ENCODE measurements around the gene FRMD4A. TPM values are rescaled to one million over a fixed set of nuclear protein-coding genes. Genes with fewer than 3 reads are reported as not detected.

FRMD4A gene
- total RNA-seq, 1 donor from 2014 or later: 0.64 TPM

DNA sequence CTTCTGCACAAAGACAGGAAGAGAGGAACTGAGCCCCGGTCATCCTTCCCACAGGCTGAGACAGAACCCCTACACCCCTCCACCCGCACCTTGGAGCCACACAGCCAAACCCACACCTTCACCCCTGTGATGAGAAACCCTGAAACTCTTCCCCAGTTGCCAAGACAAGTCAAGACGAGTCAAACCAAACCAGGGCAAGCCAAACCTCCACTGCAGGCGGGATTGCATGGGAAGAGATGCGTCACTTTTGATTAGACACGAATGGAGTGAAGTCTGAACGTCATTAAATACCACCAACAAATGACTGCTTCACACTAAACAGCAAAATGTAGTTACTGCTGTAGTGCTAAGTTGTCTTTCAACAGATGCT is 670.2 kb downstream of the FRMD4A start:
- DNase-seq (no peak), ATAC-seq (ENCODE audit: low read depth) (no peak)
- H3K4me3 Mint-ChIP-seq: no peak overlapping the region
- TF ChIP-seq, protein P1, sequence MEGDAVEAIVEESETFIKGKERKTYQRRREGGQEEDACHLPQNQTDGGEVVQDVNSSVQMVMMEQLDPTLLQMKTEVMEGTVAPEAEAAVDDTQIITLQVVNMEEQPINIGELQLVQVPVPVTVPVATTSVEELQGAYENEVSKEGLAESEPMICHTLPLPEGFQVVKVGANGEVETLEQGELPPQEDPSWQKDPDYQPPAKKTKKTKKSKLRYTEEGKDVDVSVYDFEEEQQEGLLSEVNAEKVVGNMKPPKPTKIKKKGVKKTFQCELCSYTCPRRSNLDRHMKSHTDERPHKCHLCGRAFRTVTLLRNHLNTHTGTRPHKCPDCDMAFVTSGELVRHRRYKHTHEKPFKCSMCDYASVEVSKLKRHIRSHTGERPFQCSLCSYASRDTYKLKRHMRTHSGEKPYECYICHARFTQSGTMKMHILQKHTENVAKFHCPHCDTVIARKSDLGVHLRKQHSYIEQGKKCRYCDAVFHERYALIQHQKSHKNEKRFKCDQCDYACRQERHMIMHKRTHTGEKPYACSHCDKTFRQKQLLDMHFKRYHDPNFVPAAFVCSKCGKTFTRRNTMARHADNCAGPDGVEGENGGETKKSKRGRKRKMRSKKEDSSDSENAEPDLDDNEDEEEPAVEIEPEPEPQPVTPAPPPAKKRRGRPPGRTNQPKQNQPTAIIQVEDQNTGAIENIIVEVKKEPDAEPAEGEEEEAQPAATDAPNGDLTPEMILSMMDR (IDR thresholded peaks at IDR 0.05): no peak
- H3K36me3 Mint-ChIP-seq (ENCODE audit: low read depth): no peaks in the 10 kb centered on the region
- H3K9me3 Mint-ChIP-seq: no peaks in the 10 kb centered on the region
- H3K27ac Mint-ChIP-seq: no peak overlapping the region
- ChIA-PET POLR2A (no interaction called here), CTCF (interaction anchor here (2.3 kb wide), 1 partner anchor 116 kb away, joined by 12 read pairs; no protein-coding TSS in a partner anchor)
- H3K4me1 Mint-ChIP-seq: peaks cover 11% of the 10 kb centered on the region
- H3K27me3 Mint-ChIP-seq: no peaks in the 10 kb centered on the region
- intact Hi-C loops (cut with micrococcal nuclease): loop anchor here (1.0 to 5.0 kb wide), 4 partner anchors 52 to 527 kb away; no protein-coding TSS in a partner anchor

GRCh38 chr10:13659887-13660550 is 670.7 kb downstream of the FRMD4A start:
- peak; percentile 75 for ATAC-seq (ENCODE audit: low read depth)
- Mint-ChIP-seq H3K9me3 (no peaks in the 10 kb centered on the region), H3K27me3 (no peaks in the 10 kb centered on the region), H3K27ac (no peak overlapping the region), H3K4me1 (peaks cover 11% of the 10 kb centered on the region), H3K36me3 (ENCODE audit: low read depth) (no peaks in the 10 kb centered on the region), H3K4me3 (no peak overlapping the region)
- peak; percentile 63 for DNase-seq
- ChIA-PET POLR2A (no interaction called here), CTCF (interaction anchor here (0.7 to 1.7 kb wide), 9 partner anchors 9 to 525 kb away, joined by 3 to 22 read pairs (median 4); no protein-coding TSS in a partner anchor)
- TF ChIP-seq, protein P1 (IDR thresholded peaks at IDR 0.05): peak; percentile 83
- intact Hi-C loops (cut with micrococcal nuclease): loop anchor here (1.0 to 5.0 kb wide), 4 partner anchors 53 to 527 kb away; no protein-coding TSS in a partner anchor

DNA sequence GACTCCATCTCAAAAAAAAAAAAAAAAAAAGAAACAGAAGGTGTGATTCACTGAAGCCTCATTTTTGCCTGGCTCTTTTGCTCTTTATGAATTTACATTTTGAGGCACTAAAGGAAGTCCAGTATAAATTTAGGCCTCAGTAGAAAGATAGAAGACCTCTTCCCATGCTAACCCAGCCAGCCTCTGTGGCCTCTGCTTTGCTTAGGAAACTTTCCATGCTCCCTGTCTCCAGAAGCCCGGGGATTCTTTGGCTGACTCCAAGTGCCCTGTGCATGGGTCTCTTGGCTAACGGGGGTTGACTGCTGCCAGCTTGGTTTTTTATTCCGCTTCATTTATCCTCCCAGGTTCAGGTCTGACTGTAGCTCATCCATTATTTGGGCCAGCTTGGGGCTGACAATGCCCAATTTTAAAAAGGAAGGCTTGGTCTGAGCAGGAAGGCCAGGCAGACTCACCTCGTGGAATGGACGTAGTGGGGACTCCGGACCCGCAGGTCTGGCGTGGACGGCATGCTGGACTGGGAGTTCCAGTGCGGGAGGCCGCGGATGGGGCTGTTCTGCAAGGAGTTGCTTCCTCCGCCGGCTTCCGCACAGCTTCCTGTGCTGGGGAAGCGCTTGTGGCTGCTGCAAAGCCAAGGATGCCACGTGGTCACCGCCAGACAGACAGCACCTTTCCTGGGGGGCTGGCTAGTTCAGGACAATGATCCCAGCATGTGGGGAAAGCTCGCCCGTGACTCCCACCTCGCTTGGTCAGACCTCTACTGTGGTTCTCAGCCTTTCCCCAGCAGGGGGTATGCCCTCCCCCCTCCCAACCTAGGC is 671.6 kb downstream of the FRMD4A start:
- POLR2A ChIA-PET: interaction anchor here (0.6 kb wide), 1 partner anchor 118 kb away, joined by 3 read pairs; no protein-coding TSS in a partner anchor
- TF ChIP-seq, protein P1 (IDR thresholded peaks at IDR 0.05): no peak
- CTCF ChIA-PET: interaction anchor here (0.7 to 1.7 kb wide), 8 partner anchors 10 to 526 kb away, joined by 3 to 22 read pairs (median 4); no protein-coding TSS in a partner anchor
- Mint-ChIP-seq H3K27me3 (no peaks in the 10 kb centered on the region), H3K9me3 (no peaks in the 10 kb centered on the region), H3K4me3 (no peak overlapping the region), H3K4me1 (peaks cover 11% of the 10 kb centered on the region), H3K36me3 (ENCODE audit: low read depth) (no peaks in the 10 kb centered on the region), H3K27ac (no peak overlapping the region)
- no peak for DNase-seq
- no peak for ATAC-seq (ENCODE audit: low read depth)
- intact Hi-C loops (cut with micrococcal nuclease): no loop called here

DNA sequence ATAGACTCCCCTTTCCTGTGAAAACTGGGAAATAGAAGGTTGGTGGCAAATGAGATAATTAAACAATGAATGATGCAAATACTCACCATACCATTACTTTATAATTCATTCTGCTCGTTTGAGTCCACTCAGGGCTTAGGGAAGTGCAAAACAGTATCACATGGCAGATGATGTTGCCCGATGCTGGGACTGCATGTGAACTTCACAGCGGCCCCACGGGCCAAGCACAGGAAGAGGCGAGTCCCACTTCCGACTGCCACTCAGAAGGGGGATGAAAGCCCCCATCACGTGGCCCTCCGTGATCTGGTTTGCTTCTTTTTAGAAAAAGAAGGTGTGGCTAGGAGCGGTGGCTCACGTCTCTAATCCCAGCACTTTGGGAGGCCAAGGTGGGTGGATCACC is 672.5 kb downstream of the FRMD4A start:
- H3K36me3 Mint-ChIP-seq (ENCODE audit: low read depth): no peaks in the 10 kb centered on the region
- no peak overlapping the region for H3K27ac Mint-ChIP-seq
- intact Hi-C loops (cut with micrococcal nuclease): no loop called here
- no peaks in the 10 kb centered on the region for H3K27me3 Mint-ChIP-seq
- TF ChIP-seq, protein P1 (IDR thresholded peaks at IDR 0.05): no peak
- ChIA-PET CTCF (no interaction called here), POLR2A (no interaction called here)
- ATAC-seq (ENCODE audit: low read depth) (no peak), DNase-seq (no peak)
- peaks cover 11% of the 10 kb centered on the region for H3K4me1 Mint-ChIP-seq
- no peaks in the 10 kb centered on the region for H3K9me3 Mint-ChIP-seq
- H3K4me3 Mint-ChIP-seq: no peak overlapping the region

DNA sequence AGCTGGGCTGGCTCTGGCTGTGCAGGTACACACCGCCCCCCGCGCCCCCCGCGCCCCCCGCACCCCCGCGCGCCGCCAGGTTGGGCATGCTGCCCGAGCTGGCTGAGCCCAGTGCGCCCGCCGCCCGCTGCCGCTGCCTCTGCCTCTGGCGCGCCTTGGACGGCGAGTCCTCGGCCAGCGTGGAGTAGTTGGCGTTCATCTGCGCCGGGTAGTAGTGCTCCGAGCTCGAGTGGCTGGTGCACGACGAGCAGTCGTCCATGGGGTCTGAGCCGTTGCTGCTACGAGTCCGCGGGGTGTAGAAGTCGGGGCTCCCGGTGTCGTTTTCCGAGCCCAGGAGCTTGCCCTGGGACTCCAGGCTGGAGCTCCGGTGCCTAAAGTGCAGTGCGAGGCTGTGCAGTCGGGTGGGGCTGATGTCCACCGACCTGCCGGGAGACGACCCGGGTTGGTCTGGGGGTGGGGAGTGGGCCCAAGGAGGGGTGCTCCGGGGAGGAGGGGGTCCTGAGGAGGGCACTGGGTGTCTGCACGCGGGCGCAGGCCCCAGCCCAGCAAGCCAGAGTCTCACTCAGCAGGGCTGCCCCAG is 673.5 kb downstream of the FRMD4A start:
- intact Hi-C loops (cut with micrococcal nuclease): no loop called here
- Mint-ChIP-seq H3K4me1 (peaks cover 11% of the 10 kb centered on the region), H3K4me3 (no peak overlapping the region), H3K27me3 (no peaks in the 10 kb centered on the region), H3K36me3 (ENCODE audit: low read depth) (no peaks in the 10 kb centered on the region), H3K27ac (no peak overlapping the region), H3K9me3 (no peaks in the 10 kb centered on the region)
- ChIA-PET POLR2A (no interaction called here), CTCF (no interaction called here)
- DNase-seq: no peak
- TF ChIP-seq, protein P1 (IDR thresholded peaks at IDR 0.05): no peak
- ATAC-seq (ENCODE audit: low read depth): no peak

Measured in activated B cell treated with CpG ODN at 0.5 μM for 24 hours (primary cell).